Measurements from ENCODE around the gene APPL2. TPM values are rescaled to one million over a fixed set of nuclear protein-coding genes. Genes with fewer than 3 reads are reported as not detected.

The APPL2 gene
- polyA plus RNA-seq, 3 donors: 69.0 to 108 (median 86.4) TPM

- DNase-seq: no peak
Measured at GRCh38 chr12:105224399-105224798, 11.6 kb downstream of the APPL2 start.

GRCh38 chr12:105223884-105224283, 12.1 kb downstream of the APPL2 start:
- DNase-seq: no peak

GRCh38 chr12:105223352-105223845, 12.6 kb downstream of the APPL2 start:
- DNase-seq: no peak

- no peak for DNase-seq
Measured at GRCh38 chr12:105222726-105223351, 13.1 kb downstream of the APPL2 start.

- no peak for DNase-seq
Measured at GRCh38 chr12:105222284-105222655, 13.7 kb downstream of the APPL2 start.

GRCh38 chr12:105221583-105222283, 14.2 kb downstream of the APPL2 start:
- DNase-seq: no peak

- no peak for DNase-seq
Measured at GRCh38 chr12:105220929-105221290, 15.1 kb downstream of the APPL2 start.

GRCh38 chr12:105220150-105220928, 15.6 kb downstream of the APPL2 start:
- DNase-seq: no peak

- no peak for DNase-seq
Measured at GRCh38 chr12:105219261-105220028, 16.5 kb downstream of the APPL2 start.

- no peak for DNase-seq
Measured at GRCh38 chr12:105218434-105218833, 17.5 kb downstream of the APPL2 start.

GRCh38 chr12:105214670-105215375, 21.2 kb downstream of the APPL2 start:
- DNase-seq: no peak

GRCh38 chr12:105214148-105214547, 21.8 kb downstream of the APPL2 start:
- no peak for DNase-seq

- no peak for DNase-seq
Measured at GRCh38 chr12:105212438-105212837, 23.5 kb downstream of the APPL2 start.

- no peak for DNase-seq
Measured at GRCh38 chr12:105209091-105209490, 26.9 kb downstream of the APPL2 start.

GRCh38 chr12:105206686-105207374, 29.1 kb downstream of the APPL2 start:
- peak; percentile 36 for DNase-seq

GRCh38 chr12:105205322-105206048, 30.5 kb downstream of the APPL2 start:
- no peak for DNase-seq

- DNase-seq: no peak
Measured at GRCh38 chr12:105204916-105205315, 31.1 kb downstream of the APPL2 start.

- no peak for DNase-seq
Measured at GRCh38 chr12:105204127-105204526, 31.8 kb downstream of the APPL2 start.

GRCh38 chr12:105202202-105202601, 33.8 kb downstream of the APPL2 start:
- no peak for DNase-seq

GRCh38 chr12:105201299-105201698, 34.7 kb downstream of the APPL2 start:
- DNase-seq: peak; percentile 40
